Kidney (tissue), 14 donors: ENCODE measurements around the gene TUT7. TPM values are rescaled to one million over a fixed set of nuclear protein-coding genes. Genes with fewer than 3 reads are reported as not detected.

Source experiments
- DNase-seq, 5 donors: peaks; one replicate each; pipeline ENCODE4 v3.0.0-alpha.2; 2013 to 2020
- FAIRE-seq: peaks from 2 replicates; lab custom pipeline; 2012; peaks lifted over from hg19 to GRCh38; lab: Jason Lieb, UNC
- H3K27ac ChIP-seq, 2 donors: one replicate each; pipeline ENCODE4 v1.7.0; 2013; ENCODE audit warnings: low read depth in 2 of 2, low read length in 2 of 2, inconsistent platforms in 1 of 2
- H3K27me3 ChIP-seq: one replicate; pipeline ENCODE4 v1.7.1; 2013; ENCODE audit warnings: low read length, inconsistent platforms; ENCODE audit not compliant: control insufficient read depth, insufficient read depth
- H3K36me3 ChIP-seq, 3 donors: one replicate each; pipeline versions ENCODE4 v1.7.0 to v1.7.1; 2013; ENCODE audit warnings: low read length in 3 of 3, control low read depth in 1 of 3, inconsistent platforms in 1 of 3; ENCODE audit not compliant: insufficient read depth in 3 of 3, control insufficient read depth in 2 of 3
- H3K4me1 ChIP-seq, 3 donors: one replicate each; pipeline versions ENCODE4 v1.7.0 to v1.7.1; 2013; ENCODE audit warnings: low read length in 3 of 3, inconsistent platforms in 1 of 3, low read depth in 1 of 3; ENCODE audit not compliant: control insufficient read depth in 2 of 3, insufficient read depth in 2 of 3
- H3K4me3 ChIP-seq, 3 donors: one replicate each; pipeline versions ENCODE4 v1.7.0 to v1.8.1; 2013; ENCODE audit warnings: low read length in 3 of 3, control low read depth in 1 of 3, inconsistent platforms in 1 of 3
- H3K9ac ChIP-seq, 3 donors: one replicate each; pipeline versions ENCODE4 v1.7.0 to v1.7.1; 2013; ENCODE audit warnings: low read length in 3 of 3, control low read depth in 1 of 3, inconsistent platforms in 1 of 3
- H3K9me3 ChIP-seq, 3 donors: one replicate each; pipeline versions ENCODE4 v1.7.0 to v1.7.1; 2013; ENCODE audit warnings: low read length in 3 of 3, control low read depth in 1 of 3, inconsistent platforms in 1 of 3; ENCODE audit not compliant: control insufficient read depth in 2 of 3, insufficient read depth in 1 of 3
- CTCF ChIP-seq: IDR thresholded peaks from 3 replicates; pipeline ENCODE4 v1.5.1; 2012; ENCODE audit warnings: mild to moderate bottlenecking, moderate library complexity, borderline replicate concordance; ENCODE audit not compliant: insufficient read depth; ENCODE audit errors: extremely low read depth
- intact Hi-C: fragments of 100-400 bp; cut with DNase I; formaldehyde crosslinking; loops from one replicate; pipeline ENCODE4 v1.11.1; 2022
- polyA plus RNA-seq: library from polyadenylated mRNA; stranded (reverse); fragments of 350-450 nt; fragmentation: Illumina TruSeq; extraction: RNeasy Lipid Tissue Mini Kit (QIAGEN cat#74804); gene quantifications from one replicate; pipeline ENCODE4 v1.2.3, GENCODE V29; 2014; ENCODE audit warnings: low read depth, low replicate concordance; ENCODE audit not compliant: insufficient read depth
- total RNA-seq: library from RNA; stranded (reverse); fragmentation: NEBNext Ultra II Directional; extraction: Animal tissue kit (Norgen Biotek cat#: 25700); gene quantifications from one replicate; pipeline ENCODE4 v1.2.1, GENCODE V29; 2021
- donor health status: control.
- donor health status: control.
- donor health status: control.
- donor health status: control.
- donor health status: control.
- donor health status: DM: yes; HTN: yes; CAD: no.
- donor health status: Normal renal cell carcinoma (clear cell type).

TUT7 gene
- total and polyA plus RNA-seq, 2 donors from 2014 or later: 6.6 to 26.0 TPM

- no peak overlapping the region for H3K9ac ChIP-seq
- no peak for DNase-seq
- no peaks in the 10 kb centered on the region for H3K36me3 ChIP-seq
- intact Hi-C loops: no loop called here
- no peak for FAIRE-seq
- no peaks in the 10 kb centered on the region for H3K4me1 ChIP-seq
- H3K27me3 ChIP-seq: no peaks in the 10 kb centered on the region
- H3K27ac ChIP-seq: no peak overlapping the region
- no peak overlapping the region for H3K4me3 ChIP-seq
- peaks cover 0 to 7% (median 0%) of the 10 kb centered on the region in 3 donors for H3K9me3 ChIP-seq
- no peak for TF ChIP-seq CTCF
Measured at GRCh38 chr9:86253577-86253976, 100.6 kb downstream of the TUT7 start.

GRCh38 chr9:86252870-86253269, 101.3 kb downstream of the TUT7 start:
- Histone ChIP-seq H3K27me3 (no peaks in the 10 kb centered on the region), H3K9ac (no peak overlapping the region), H3K9me3 (peaks cover 0 to 7% (median 0%) of the 10 kb centered on the region in 3 donors), H3K4me1 (no peaks in the 10 kb centered on the region), H3K36me3 (no peaks in the 10 kb centered on the region), H3K4me3 (no peak overlapping the region), H3K27ac (no peak overlapping the region)
- intact Hi-C loops: no loop called here
- TF ChIP-seq CTCF: no peak
- DNase-seq (no peak), FAIRE-seq (no peak)

GRCh38 chr9:86250123-86250522, 104.1 kb downstream of the TUT7 start:
- no peak for TF ChIP-seq CTCF
- Histone ChIP-seq H3K9ac (no peak overlapping the region), H3K9me3 (peaks cover 0 to 7% (median 0%) of the 10 kb centered on the region in 3 donors), H3K27me3 (no peaks in the 10 kb centered on the region), H3K36me3 (no peaks in the 10 kb centered on the region), H3K4me1 (peaks cover 0 to 5% (median 0%) of the 10 kb centered on the region in 3 donors), H3K27ac (no peak overlapping the region), H3K4me3 (no peak overlapping the region)
- intact Hi-C loops: no loop called here
- FAIRE-seq (no peak), DNase-seq (no peak)

- Histone ChIP-seq H3K4me1 (peaks cover 0 to 5% (median 0%) of the 10 kb centered on the region in 3 donors), H3K4me3 (no peak overlapping the region), H3K9ac (no peak overlapping the region), H3K27ac (no peak overlapping the region), H3K27me3 (no peaks in the 10 kb centered on the region), H3K36me3 (no peaks in the 10 kb centered on the region), H3K9me3 (peaks cover 0 to 7% (median 0%) of the 10 kb centered on the region in 3 donors)
- DNase-seq (no peak), FAIRE-seq (no peak)
- TF ChIP-seq CTCF: no peak
- intact Hi-C loops: no loop called here
Measured at GRCh38 chr9:86248746-86249145, 105.5 kb downstream of the TUT7 start.
